ENCODE data around the gene XPC. TPM values are rescaled to one million over a fixed set of nuclear protein-coding genes. Genes with fewer than 3 reads are reported as not detected.
"Not testable (repeated sequence)": the region's sequence is repeated elsewhere in the genome, so short reads cannot be mapped to it uniquely, and the experiment has no call there.

XPC gene
- polyA plus RNA-seq, 3 donors = 38.0 to 53.7 (median 52.2) TPM

DNA sequence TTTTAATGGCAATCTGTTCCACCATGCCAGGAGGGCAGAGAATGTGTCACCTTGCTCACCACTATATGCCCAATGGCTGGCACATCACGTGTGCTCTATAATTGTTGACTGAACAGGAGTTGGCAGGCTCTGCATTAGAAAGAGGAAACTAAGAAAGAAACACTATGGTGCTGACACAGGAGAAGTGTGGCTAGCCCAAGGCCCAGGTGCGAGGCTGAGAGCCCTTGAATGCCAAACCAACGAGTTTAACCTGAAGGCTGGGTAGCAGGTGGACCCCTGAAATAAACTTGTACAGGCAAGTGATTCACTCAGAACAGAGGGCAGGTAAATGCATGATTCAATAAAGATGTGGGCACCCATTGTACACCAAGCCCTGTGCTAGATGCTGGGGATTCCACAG is 56.1 kb downstream of the XPC start:
- no peak for DNase-seq

DNA sequence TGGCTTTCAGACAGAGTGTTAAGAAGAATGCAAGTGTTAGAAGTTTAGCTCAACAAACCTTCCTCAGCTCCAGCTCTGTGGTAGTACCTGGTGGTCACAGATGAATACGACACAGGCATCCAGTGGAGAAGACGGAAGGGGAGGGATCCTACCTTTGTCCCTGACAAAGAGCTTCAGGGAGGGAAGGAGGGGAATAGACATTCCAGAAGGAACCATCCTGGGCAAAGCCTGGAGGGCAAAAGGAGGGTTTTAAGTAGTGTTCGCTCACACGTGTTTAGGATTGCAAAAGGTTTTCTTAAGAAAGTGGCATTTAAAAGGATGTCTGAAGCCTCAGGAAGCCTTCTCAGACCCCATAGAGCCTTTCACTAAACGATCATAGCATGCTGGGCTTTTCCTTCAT is 56.5 kb downstream of the XPC start:
- DNase-seq = no peak

DNA sequence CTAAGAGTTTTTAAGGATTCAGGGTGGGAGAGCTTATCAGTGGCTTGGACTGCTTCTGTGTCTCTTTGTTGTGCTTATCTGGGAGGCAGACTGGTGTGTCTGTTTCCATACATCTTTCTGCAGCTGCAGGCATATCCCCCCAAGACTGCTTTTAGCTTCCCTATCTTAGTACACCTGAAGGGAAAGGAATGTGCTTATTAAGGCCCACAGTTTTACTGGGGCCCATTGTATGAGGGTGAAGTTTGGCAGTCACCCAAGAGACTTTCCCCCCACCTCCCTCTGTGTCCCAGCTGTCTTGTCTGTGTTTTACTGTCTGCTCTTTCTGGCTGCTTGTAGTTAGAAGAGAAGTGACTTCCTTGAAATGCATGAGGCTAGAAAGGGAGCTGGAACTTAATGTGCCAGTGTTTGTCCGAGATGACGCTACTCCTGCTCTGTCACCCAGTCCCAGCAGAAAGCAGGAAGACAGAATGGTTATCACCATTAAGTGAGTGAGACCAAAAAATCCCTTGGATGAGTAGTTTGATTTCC is 57.4 kb downstream of the XPC start:
- DNase-seq = not testable (repeated sequence)

DNA sequence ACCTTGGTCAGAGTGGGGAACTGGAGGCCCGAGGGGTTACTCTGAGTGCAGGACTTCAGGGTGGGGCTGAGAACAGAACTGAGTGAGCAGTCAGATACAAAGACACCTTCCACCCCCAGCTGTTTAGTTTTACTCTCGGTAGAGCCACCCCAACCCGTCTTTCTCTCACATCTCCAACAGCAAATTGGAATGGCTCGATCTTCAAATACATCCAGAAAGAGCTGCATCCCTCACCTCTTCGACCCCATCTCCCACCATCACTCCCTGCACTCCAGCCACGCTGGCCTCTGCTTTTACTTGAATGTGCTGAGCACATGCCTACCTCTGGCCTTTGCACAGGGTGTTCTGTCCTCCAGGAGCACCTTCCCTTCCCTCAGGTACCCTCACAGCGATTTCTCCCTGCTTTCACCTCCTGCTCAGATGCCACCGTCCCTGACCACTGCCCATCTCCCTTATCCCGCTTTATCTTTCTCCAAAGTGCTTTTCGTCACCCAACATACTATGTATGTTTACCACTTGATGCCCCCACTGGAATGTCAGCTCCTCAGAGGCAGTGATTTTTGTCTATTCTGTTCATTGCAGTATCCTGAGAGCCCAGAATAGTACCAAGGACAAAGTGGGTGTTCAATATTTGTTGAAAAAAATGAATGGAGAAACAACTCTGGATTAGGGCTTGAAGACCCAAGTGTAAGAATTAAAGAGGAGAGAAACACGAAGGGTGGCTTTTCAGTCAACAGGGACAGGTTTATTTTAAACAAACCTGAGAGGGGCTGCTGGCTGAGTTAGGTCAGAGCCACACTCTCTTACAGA is 58.1 kb downstream of the XPC start:
- no peak for DNase-seq

DNA sequence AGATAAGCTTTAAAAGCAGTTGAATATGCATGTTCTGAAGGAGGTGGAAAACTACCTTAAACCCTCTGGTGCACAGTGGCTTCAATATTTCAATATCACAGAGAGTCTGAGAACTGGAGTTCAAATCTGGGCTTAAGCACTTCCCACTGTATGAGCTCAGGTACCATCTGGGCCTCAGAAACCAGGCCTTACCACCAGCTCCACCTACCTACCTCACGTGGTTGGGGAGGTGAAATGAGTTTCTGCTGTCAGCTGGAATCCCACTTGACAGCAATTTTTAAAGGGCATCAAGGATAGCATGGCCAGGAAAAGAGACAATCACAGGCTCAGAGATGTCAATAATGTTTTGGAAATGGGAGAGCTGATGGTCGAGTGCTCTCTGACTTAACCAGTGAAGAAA is 58.8 kb downstream of the XPC start:
- no peak for DNase-seq

DNA sequence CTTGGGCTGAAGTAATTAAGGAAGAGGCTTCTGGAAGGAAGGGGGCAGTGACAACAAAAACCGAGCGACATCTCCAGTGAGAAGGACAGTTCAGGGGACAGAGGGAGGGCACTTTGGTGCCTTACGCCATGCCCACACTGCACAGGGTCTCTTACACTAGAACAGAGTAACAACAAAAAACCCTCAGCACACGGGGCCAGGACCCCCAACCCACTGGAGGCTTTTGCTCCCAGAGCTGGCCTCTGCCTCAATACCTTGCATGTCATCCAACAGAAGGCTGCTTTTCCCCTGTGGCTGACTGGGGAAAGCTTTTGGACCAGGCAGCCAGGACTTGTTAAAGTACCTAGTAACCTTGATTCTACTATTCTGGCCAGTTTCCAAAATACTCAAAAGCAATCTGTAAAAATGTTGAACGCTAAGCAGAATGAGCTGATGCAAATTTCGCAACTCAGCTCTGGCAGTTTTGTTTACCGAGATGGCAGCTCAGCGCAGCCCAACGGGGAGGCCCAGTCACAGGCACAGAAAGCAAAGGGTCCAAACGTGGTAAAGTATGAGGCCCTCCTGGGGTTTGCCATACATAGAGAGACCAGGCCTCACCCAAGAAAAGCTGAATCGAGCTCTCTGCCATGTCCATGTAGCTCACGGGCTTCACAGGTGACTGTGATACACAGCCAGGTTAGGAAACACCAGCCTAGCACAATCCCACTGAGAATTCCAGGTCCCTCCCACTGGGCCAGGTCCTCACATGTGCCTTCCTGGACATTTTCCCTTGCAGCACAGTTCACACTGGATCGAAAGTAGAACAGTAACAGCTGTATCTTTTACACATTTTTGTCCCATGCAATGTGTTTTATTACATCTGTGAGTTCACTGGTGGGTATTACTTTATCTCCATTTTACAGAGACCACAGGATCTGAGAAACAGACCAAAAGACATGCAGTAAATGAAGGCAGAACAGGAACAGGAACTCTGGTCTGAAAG is 59.7 kb downstream of the XPC start:
- peak; percentile 14 for DNase-seq

DNA sequence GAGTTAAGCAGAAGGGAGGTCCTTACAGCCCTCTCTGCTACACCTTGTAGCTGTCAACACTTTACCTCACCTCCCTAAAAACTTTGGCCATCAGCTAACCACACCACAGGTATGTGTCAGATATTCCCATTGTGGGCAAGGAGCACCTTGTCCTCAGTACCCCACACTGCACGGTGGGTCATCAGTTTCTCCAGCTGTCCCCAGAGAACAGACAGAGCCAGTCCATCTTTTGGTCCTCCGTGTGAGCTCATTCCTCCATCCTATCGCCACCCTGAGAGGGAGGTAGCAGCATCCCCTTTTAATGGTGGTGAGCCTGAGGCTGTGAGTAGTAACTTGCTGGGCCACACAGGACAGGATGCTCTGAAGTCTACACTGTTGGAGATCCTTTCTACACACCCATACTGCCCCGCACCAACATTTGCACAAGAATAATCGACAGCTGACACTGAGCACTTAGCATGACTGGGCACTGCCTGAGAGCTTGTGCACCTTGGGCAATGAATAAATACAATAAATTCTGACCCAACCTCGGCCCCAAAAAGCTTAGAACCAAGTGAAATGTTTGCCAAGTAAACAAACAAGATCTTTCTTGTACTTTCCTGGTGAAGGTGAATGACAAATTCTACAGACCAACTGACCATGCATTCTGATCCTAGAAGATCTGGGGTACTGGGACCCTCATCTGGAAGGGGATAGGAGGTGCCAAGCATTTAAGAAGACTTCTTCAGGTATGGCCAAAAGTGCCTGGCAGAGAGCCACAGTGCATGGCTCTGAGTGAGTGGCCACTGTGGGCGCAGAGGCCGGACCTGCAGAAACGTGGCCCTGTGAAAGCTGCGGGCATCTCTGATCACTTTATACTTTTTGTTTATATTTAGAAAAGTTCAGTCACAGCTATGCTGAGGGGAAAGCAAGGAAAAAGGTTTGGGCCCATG is 60.7 kb downstream of the XPC start:
- no peak for DNase-seq

DNA sequence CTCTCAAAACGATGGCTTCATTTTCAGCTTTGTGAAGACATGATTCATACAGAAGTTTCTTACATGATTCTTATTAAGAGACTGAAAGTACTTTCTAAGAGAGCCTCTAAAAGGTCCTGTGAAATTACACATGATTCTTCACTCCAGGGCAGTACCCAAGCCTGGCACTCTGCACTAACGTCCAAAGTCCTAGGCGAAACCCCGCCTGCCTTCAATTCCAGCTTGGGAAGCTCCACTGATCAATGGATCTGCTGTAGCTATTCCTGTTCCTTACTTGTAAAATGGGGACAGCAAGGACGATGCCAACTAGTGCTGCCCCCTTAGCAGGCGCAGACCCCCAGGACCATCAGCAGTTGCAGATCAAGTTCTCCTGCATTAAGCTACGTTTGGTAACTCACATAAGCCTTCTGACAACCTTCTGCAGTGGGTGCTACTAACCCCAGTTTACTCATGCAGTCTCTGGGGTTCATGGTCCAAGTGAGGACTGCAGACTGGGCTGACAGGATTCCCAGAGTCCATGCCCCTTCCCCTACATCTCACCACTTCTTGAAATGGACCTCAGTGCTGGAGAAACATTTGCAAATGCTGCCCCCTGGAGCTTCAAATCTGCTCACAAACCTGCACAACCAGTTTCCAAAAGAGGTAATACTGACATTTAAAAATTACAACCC is 64.3 kb downstream of the XPC start:
- peak; percentile 29 for DNase-seq

DNA sequence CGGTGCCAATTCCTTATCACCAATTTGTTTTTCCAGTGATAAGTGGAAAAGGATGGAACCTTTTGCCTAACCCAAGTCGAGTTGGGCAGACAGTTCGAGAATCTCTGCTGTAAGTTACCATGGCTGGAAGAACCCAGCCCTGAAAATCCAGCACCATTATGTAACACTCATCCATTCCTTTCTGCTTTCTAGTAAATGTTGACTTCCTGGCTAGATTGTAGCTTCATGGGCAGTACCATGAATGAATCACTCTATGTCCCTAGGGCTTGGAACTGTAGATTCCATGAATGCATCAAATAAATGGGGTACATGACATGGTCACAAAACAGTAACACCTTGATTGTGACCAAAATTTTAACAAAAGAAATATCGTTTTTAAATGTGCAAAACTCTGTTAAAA is 67.7 kb downstream of the XPC start:
- no peak for DNase-seq

DNA sequence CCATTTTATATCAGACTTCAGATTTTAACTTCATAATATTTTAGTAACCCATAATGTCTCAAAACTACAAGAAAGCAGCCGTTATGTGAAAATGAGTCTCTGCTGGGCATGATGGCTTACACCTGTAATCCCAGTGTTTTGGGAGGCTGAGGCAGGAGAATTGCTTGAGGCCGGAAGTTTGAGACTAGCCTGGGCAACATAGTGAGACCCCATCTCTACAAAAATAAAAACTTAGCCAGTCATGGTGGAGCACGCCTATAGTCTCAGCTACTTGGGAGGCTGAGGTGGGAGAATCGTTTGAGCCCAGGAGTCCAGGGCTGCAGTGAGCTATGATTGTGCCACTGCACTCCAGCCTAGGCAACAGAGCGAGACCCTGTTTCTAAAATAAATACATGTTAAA is 68.6 kb downstream of the XPC start:
- not testable (repeated sequence) for DNase-seq

DNA sequence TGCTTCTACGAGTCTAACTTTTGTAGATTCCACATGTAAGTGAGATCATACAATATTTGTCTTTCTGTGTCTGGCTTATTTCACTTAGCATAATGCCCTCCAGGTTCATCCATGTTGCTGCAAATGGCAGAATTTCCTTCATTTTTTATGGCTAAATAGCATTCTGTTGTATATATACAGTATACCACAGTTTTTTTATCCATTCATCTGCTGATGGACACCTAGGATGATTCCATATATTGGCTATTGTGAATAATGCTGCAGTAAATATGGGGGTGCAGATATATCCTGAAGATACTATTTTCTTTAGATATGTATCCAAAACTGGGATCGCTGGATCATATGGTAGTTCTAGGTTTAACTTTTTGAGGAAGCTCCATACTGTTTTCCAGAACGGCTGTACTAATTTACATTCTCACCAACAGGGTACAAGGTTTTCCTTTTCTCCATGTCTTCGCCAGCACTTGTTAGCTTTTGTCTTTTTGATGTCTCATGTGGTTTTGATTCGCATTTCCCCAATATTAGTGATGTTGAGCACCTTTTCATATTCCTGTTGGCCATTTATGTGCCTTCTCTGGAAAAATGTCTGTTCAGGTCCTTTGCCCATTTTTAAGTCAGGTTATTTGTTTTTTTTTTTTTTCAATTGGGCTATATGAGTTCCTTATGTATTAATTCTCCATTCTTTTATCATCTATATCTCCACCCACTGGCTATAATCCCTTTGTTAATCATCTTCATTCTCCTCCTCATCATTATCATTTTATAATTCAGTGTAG is 80.6 kb downstream of the XPC start:
- no peak for DNase-seq

DNA sequence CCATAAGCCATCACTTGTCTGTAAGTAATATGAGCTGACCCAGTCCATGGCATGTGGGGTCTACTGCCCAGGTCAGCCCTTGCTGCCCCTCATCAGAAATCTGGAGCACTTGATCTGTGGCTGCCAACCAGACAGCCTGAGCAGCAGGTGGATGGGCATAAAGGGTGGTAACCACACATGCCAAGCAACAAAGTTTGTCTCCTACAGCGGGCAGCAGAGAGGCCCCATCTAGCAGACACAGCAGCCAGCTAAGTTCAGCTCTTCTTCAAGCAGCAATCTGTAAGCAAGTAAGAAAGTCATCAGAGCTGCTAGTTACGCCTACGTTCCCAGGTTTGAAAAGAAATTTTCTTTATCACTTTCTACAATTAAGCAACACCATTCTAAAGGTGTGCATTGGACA is 81.7 kb downstream of the XPC start:
- no peak for DNase-seq

Other genes with a start within 250 kb of the XPC start
- gene CHCHD4, start 53.7 kb downstream of the XPC start, polyA plus RNA-seq (ENCODE audit: insufficient read length in 3 of 3) = 10 to 100 TPM; 17.9 to 19.9 (median 18.7) TPM
- 10 to 100 TPM; 53.2 to 57.6 (median 56.8) TPM for gene TMEM43, start 53.5 kb downstream of the XPC start, polyA plus RNA-seq (ENCODE audit: insufficient read length in 3 of 3)
- 10 to 100 TPM; 15.6 to 17.7 (median 15.9) TPM for gene LSM3, start 216 bp upstream of the XPC start, polyA plus RNA-seq (ENCODE audit: insufficient read length in 3 of 3)
- gene SLC6A6, start 224.0 kb upstream of the XPC start, polyA plus RNA-seq (ENCODE audit: insufficient read length in 3 of 3) = 10 to 100 TPM; 16.7 to 27.5 (median 22.6) TPM

Measured in renal pelvis (tissue), 4 donors.